GM18907 (cell line): Measurements from ENCODE around the gene MAN1B1.

ENCODE experiments used
- ATAC-seq: cut with Tn5 transposase; IDR thresholded peaks from one replicate; pipeline ENCODE4 v1.9.1; 2021; ENCODE audit warnings: mild to moderate bottlenecking, moderate library complexity; ENCODE audit not compliant: unreplicated experiment

Gene MAN1B1

GRCh38 chr9:137068539-137069507 lies 18.0 kb upstream of the MAN1B1 start:
- no peak for ATAC-seq

GRCh38 chr9:137069508-137070091 lies 17.2 kb upstream of the MAN1B1 start:
- peak; percentile 13 for ATAC-seq

- peak; percentile 63 for ATAC-seq
These were observed 16.4 kb upstream of the MAN1B1 start, which contains the start of gene SAPCD2 for GRCh38 chr9:137070201-137070905. Gene SAPCD2, minus strand, starts transcription at chr9:137070557. Its CDS starts 97 bp downstream, at chr9:137070460.

- peak; percentile 4 for ATAC-seq
These were observed 15.9 kb upstream of the MAN1B1 start for GRCh38 chr9:137070906-137071275.

- no peak for ATAC-seq
These were observed 15.5 kb upstream of the MAN1B1 start for GRCh38 chr9:137071282-137071681.

GRCh38 chr9:137073992-137074399 lies 12.8 kb upstream of the MAN1B1 start:
- no peak for ATAC-seq

- no peak for ATAC-seq
These were observed 12.0 kb upstream of the MAN1B1 start for GRCh38 chr9:137074657-137075274.

- ATAC-seq, result no peak
These were observed 11.5 kb upstream of the MAN1B1 start for GRCh38 chr9:137075275-137075775.

GRCh38 chr9:137076636-137077009 lies 10.2 kb upstream of the MAN1B1 start:
- ATAC-seq, result no peak

- peak; percentile 42 for ATAC-seq
These were observed 9.6 kb upstream of the MAN1B1 start, which contains the start of gene UAP1L1 for GRCh38 chr9:137077010-137077747. Gene UAP1L1, plus strand, starts transcription at chr9:137077517. Its CDS starts 16 bp downstream, at chr9:137077533.

GRCh38 chr9:137077758-137078693 lies 8.8 kb upstream of the MAN1B1 start:
- peak; percentile 12 for ATAC-seq

- ATAC-seq, result no peak
These were observed 7.9 kb upstream of the MAN1B1 start for GRCh38 chr9:137078701-137079400.

GRCh38 chr9:137079401-137079787 lies 7.4 kb upstream of the MAN1B1 start:
- no peak for ATAC-seq

- no peak for ATAC-seq
These were observed 6.3 kb upstream of the MAN1B1 start for GRCh38 chr9:137080260-137081122.

GRCh38 chr9:137082222-137082924 lies 4.4 kb upstream of the MAN1B1 start:
- no peak for ATAC-seq

- ATAC-seq, result no peak
These were observed 3.9 kb upstream of the MAN1B1 start for GRCh38 chr9:137082925-137083290.
